ENCODE data around the gene ABLIM1.

GRCh38 chr10:114519756-114520293, 138.2 kb downstream of the ABLIM1 start:
- TF ChIP-seq CTCF (IDR thresholded peaks at IDR 0.05; ENCODE audit: low read length) (no peak), EZH2phosphoT487 (IDR thresholded peaks at IDR 0.05; ENCODE audit: low read length) (no peak), EZH2 (optimal IDR thresholded peaks at IDR 0.05; ENCODE audit: low read depth, low read length) (no peak)

Data from MM.1S (cell line).